H1 (cell line): ENCODE data around the gene NOL4L. TPM values are rescaled to one million over a fixed set of nuclear protein-coding genes. Genes with fewer than 3 reads are reported as not detected.

ENCODE experiments used
- CTCF ChIA-PET: fragments of 300-600 bp; sonication (Branson Sonifier 250); formaldehyde crosslinking; loops from one replicate; lab custom pipeline; 2021; ENCODE audit not compliant: partially characterized antibody; lab: Charles Lee
- POLR2A ChIA-PET: fragments of 300-600 bp; sonication (Branson Sonifier 250); formaldehyde crosslinking; loops from one replicate; lab custom pipeline; 2021; ENCODE audit warnings: inconsistent platforms; ENCODE audit not compliant: partially characterized antibody; lab: Charles Lee
- DNase-seq, 2 experiments: peaks; one replicate each; pipeline versions ENCODE4 v3.0.0 to v3.0.0-alpha.2; 2010 to 2022; ENCODE audit warnings: low spot score in 2 of 2, low read depth in 1 of 2, mixed read lengths in 1 of 2
- FAIRE-seq: peaks from 2 replicates; lab custom pipeline; 2011; peaks lifted over from hg19 to GRCh38; lab: Jason Lieb, UNC
- H2AFZ ChIP-seq: 2 replicates; pipeline ENCODE4 v1.8.1; 2012; ENCODE audit warnings: low read length, inconsistent platforms
- H2AK5ac ChIP-seq: 2 replicates; pipeline ENCODE4 v1.6.1; 2013; ENCODE audit warnings: low read depth, low read length
- H2BK120ac ChIP-seq: replicated peaks from 2 replicates; pipeline ENCODE3; 2013; ENCODE audit warnings: low read depth, low read length, inconsistent platforms
- H2BK12ac ChIP-seq: 2 replicates; pipeline ENCODE4 v1.6.1; 2013; ENCODE audit warnings: low read depth, low read length
- H2BK15ac ChIP-seq: 2 replicates; pipeline ENCODE4 v1.6.1; 2013; ENCODE audit warnings: low read length
- H2BK20ac ChIP-seq: 2 replicates; pipeline ENCODE4 v1.6.1; 2013; ENCODE audit warnings: low read length
- H2BK5ac ChIP-seq: 2 replicates; pipeline ENCODE4 v1.6.1; 2013; ENCODE audit warnings: low read depth, low read length
- H3K14ac ChIP-seq: 2 replicates; pipeline ENCODE4 v1.6.1; 2013; ENCODE audit warnings: inconsistent platforms; ENCODE audit not compliant: insufficient read length
- H3K18ac ChIP-seq: 2 replicates; pipeline ENCODE4 v1.6.1; 2013; ENCODE audit warnings: low read length; ENCODE audit errors: extremely low read depth
- H3K23ac ChIP-seq: 2 replicates; pipeline ENCODE4 v1.6.1; 2013; ENCODE audit warnings: inconsistent platforms; ENCODE audit not compliant: insufficient read length
- H3K23me2 ChIP-seq: 2 replicates; pipeline ENCODE4 v1.6.1; 2013; ENCODE audit warnings: low read depth, low read length
- H3K27ac ChIP-seq: 2 replicates; pipeline ENCODE4 v1.6.1; 2011; ENCODE audit warnings: low read depth, low read length, inconsistent platforms
- H3K27me3 ChIP-seq, 4 experiments: replicated peaks in 1 of 4; 1 replicate in 1 of 4; 2 replicates in 3 of 4; pipeline versions ENCODE4 v1.6.1 to v1.8.1; 2011 to 2013; ENCODE audit warnings: low read length in 3 of 4, mild to moderate bottlenecking in 3 of 4, inconsistent platforms in 2 of 4, mixed read lengths in 2 of 4, moderate library complexity in 1 of 4; ENCODE audit not compliant: control insufficient read depth in 3 of 4, insufficient read depth in 3 of 4; ENCODE audit errors: extremely low read depth in 1 of 4
- H3K36me3 ChIP-seq, 4 experiments: 2 replicates each; pipeline versions ENCODE4 v1.6.1 to v1.8.1; 2011 to 2013; ENCODE audit warnings: mild to moderate bottlenecking in 4 of 4, low read length in 3 of 4, moderate library complexity in 2 of 4, control low read depth in 1 of 4, inconsistent platforms in 1 of 4; ENCODE audit not compliant: insufficient read depth in 4 of 4, control insufficient read depth in 2 of 4
- H3K4ac ChIP-seq: replicated peaks from 2 replicates; pipeline ENCODE3; 2013; ENCODE audit warnings: low read length, low read depth, mixed read lengths, inconsistent platforms; ENCODE audit not compliant: insufficient read length
- H3K4me1 ChIP-seq, 4 experiments: replicated peaks in 1 of 4; 1 replicate in 1 of 4; 2 replicates in 3 of 4; pipeline versions ENCODE4 v1.6.1 to v1.8.1; 2011 to 2013; ENCODE audit warnings: low read length in 3 of 4, inconsistent platforms in 2 of 4, mixed read lengths in 1 of 4; ENCODE audit not compliant: insufficient read depth in 4 of 4, control insufficient read depth in 3 of 4
- H3K4me2 ChIP-seq, 2 experiments: 2 replicates each; pipeline versions ENCODE4 v1.6.1 to v1.8.1; 2011 to 2013; ENCODE audit warnings: low read depth in 2 of 2, low read length in 2 of 2, control low read depth in 1 of 2, inconsistent platforms in 1 of 2, mild to moderate bottlenecking in 1 of 2; ENCODE audit not compliant: insufficient read depth in 1 of 2
- H3K4me3 ChIP-seq, 4 experiments: fragments of 200-600, 300-600 bp in 1 of 4; sonication (generic), shearing (Covaris generic), sonication (Bioruptor Twin) in 1 of 4; 2 replicates each; pipeline versions ENCODE4 v1.5.1 to v1.8.1; 2011 to 2016; ENCODE audit warnings: low read length in 4 of 4, low read depth in 3 of 4, control low read depth in 2 of 4, inconsistent platforms in 2 of 4, mild to moderate bottlenecking in 2 of 4, mixed read lengths in 1 of 4, moderate library complexity in 1 of 4; ENCODE audit not compliant: insufficient read depth in 2 of 4; ENCODE audit errors: extremely low read depth in 1 of 4
- H3K56ac ChIP-seq: replicated peaks from 2 replicates; pipeline ENCODE3; 2013; ENCODE audit warnings: low read depth, mild to moderate bottlenecking, mixed read lengths, low read length, inconsistent platforms; ENCODE audit not compliant: insufficient read length
- H3K79me1 ChIP-seq: 2 replicates; pipeline ENCODE4 v1.6.1; 2013; ENCODE audit warnings: low read depth, low read length, control low read depth
- H3K79me2 ChIP-seq, 2 experiments: 2 replicates each; pipeline versions ENCODE4 v1.6.1 to v1.8.1; 2012 to 2013; ENCODE audit warnings: low read length in 2 of 2, mild to moderate bottlenecking in 2 of 2, inconsistent platforms in 1 of 2; ENCODE audit not compliant: insufficient read depth in 2 of 2, control insufficient read depth in 1 of 2
- H3K9ac ChIP-seq, 4 experiments: replicated peaks in 1 of 4; 1 replicate in 1 of 4; 2 replicates in 3 of 4; pipeline versions ENCODE4 v1.6.1 to v1.8.1; 2011 to 2013; ENCODE audit warnings: low read depth in 3 of 4, low read length in 3 of 4, control low read depth in 2 of 4, mild to moderate bottlenecking in 2 of 4, moderate library complexity in 2 of 4, inconsistent platforms in 1 of 4; ENCODE audit errors: extremely low read depth in 1 of 4
- H3K9me3 ChIP-seq, 2 experiments: 2 replicates each; pipeline versions ENCODE4 v1.6.1 to v1.8.1; 2012 to 2013; ENCODE audit warnings: mild to moderate bottlenecking in 2 of 2, moderate library complexity in 2 of 2, control low read depth in 1 of 2, inconsistent platforms in 1 of 2, low read depth in 1 of 2, low read length in 1 of 2, mixed read lengths in 1 of 2; ENCODE audit not compliant: insufficient read depth in 2 of 2
- H4K20me1 ChIP-seq, 2 experiments: replicated peaks in 1 of 2; 2 replicates each; pipeline versions ENCODE3 to v1.8.1; 2011 to 2013; ENCODE audit warnings: inconsistent platforms in 2 of 2, low read length in 2 of 2, mild to moderate bottlenecking in 1 of 2; ENCODE audit not compliant: insufficient read depth in 2 of 2, control insufficient read depth in 1 of 2
- H4K5ac ChIP-seq: 2 replicates; pipeline ENCODE4 v1.6.1; 2013; ENCODE audit warnings: low read length, low read depth, mixed read lengths, inconsistent platforms; ENCODE audit not compliant: insufficient read length
- H4K8ac ChIP-seq: 2 replicates; pipeline ENCODE4 v1.8.0; 2013; ENCODE audit warnings: mild to moderate bottlenecking, moderate library complexity, low read length, inconsistent platforms; ENCODE audit not compliant: insufficient read depth; ENCODE audit errors: extremely low read depth
- H4K91ac ChIP-seq: replicated peaks from 2 replicates; pipeline ENCODE3; 2013; ENCODE audit warnings: low read length, mixed read lengths, inconsistent platforms; ENCODE audit not compliant: insufficient read length
- ATF3 ChIP-seq: IDR thresholded peaks from 2 replicates; pipeline ENCODE4 v1.6.1; 2011; ENCODE audit warnings: low read depth, mild to moderate bottlenecking, low read length; ENCODE audit not compliant: insufficient read depth
- BACH1 ChIP-seq: IDR thresholded peaks from 2 replicates; pipeline ENCODE4 v1.6.1; 2012; ENCODE audit warnings: low read length, improper control_type of control experiment
- CBX8 ChIP-seq: fragments of 300-800, 300-1000 bp; sonication (generic); IDR thresholded peaks from 2 replicates; pipeline ENCODE4 v1.7.1; 2016; ENCODE audit warnings: low read depth, low read length, borderline replicate concordance
- CEBPB ChIP-seq: IDR thresholded peaks from 2 replicates; pipeline ENCODE4 v1.6.1; 2012; ENCODE audit warnings: low read depth, low read length
- CHD2 ChIP-seq: IDR thresholded peaks from 2 replicates; pipeline ENCODE4 v1.6.1; 2012; ENCODE audit warnings: low read length, improper control_type of control experiment
- JUN ChIP-seq: IDR thresholded peaks from 2 replicates; pipeline ENCODE4 v1.6.1; 2011; ENCODE audit warnings: low read depth, mild to moderate bottlenecking, improper control_type of control experiment, low read length
- KDM4A ChIP-seq: IDR thresholded peaks from one replicate; pipeline ENCODE4 v1.7.1; 2012; ENCODE audit warnings: low read depth, mild to moderate bottlenecking, moderate library complexity, low read length, inconsistent platforms; ENCODE audit not compliant: severe bottlenecking
- NANOG ChIP-seq: IDR thresholded peaks from 2 replicates; pipeline ENCODE4 v1.6.1; 2011; ENCODE audit warnings: low read length, low read depth, mild to moderate bottlenecking, inconsistent platforms; ENCODE audit not compliant: insufficient read depth, poor library complexity, severe bottlenecking
- NRF1 ChIP-seq: IDR thresholded peaks from 2 replicates; pipeline ENCODE4 v1.6.1; 2011; ENCODE audit warnings: mild to moderate bottlenecking, low read depth, low read length, improper control_type of control experiment
- POLR2A ChIP-seq, 2 experiments: IDR thresholded peaks; 1 replicate in 1 of 2; 2 replicates in 1 of 2; pipeline ENCODE4 v1.6.1; 2011; ENCODE audit warnings: low read depth in 2 of 2, low read length in 2 of 2, mild to moderate bottlenecking in 2 of 2; ENCODE audit errors: control extremely low read depth in 1 of 2
- POLR2AphosphoS5 ChIP-seq: IDR thresholded peaks from 2 replicates; pipeline ENCODE4 v1.6.1; 2011; ENCODE audit warnings: low read depth, low read length
- SAP30 ChIP-seq: fragments of 300-600 bp; sonication (generic); IDR thresholded peaks from 2 replicates; pipeline ENCODE4 v1.7.1; 2012; ENCODE audit warnings: low read length, moderate library complexity, mild to moderate bottlenecking, inconsistent platforms; ENCODE audit not compliant: insufficient read depth, insufficient replicate concordance
- SIRT6 ChIP-seq: IDR thresholded peaks from one replicate; pipeline ENCODE4 v1.7.1; 2012; ENCODE audit warnings: low read length, inconsistent platforms
- SP1 ChIP-seq: IDR thresholded peaks from 2 replicates; pipeline ENCODE4 v1.6.1; 2011; ENCODE audit warnings: low read depth, low read length
- SP4 ChIP-seq: IDR thresholded peaks from 2 replicates; pipeline ENCODE4 v1.6.1; 2012; ENCODE audit warnings: low read length, inconsistent platforms
- WGBS, 2 experiments: shearing (Covaris generic) in 1 of 2; methylation state at CpG; one replicate each; pipeline versions ENCODE4 v1.1.6 to v1.1.7; 2013 to 2015; ENCODE audit warnings: low lambda C conversion rate in 2 of 2, mixed read lengths in 2 of 2, inconsistent platforms in 1 of 2, low coverage in 1 of 2, missing lambda C conversion rate in 1 of 2; ENCODE audit not compliant: insufficient replicate concordance in 2 of 2, insufficient coverage in 1 of 2, insufficient read length in 1 of 2; ENCODE audit errors: extremely low coverage in 1 of 2, missing lambda C conversion rate in 1 of 2; 5-methylcytosine and 5-hydroxymethylcytosine counted together
- polyA plus RNA-seq, 7 experiments: library from polyadenylated mRNA; depleted of rRNA in 3 of 7; stranded (reverse) in 5 of 7; unstranded in 2 of 7; fragments of >200 nt in 5 of 7; fragments of 200-250 nt in 2 of 7; gene quantifications; 1 replicate in 5 of 7; 2 replicates in 1 of 7; 4 replicates in 1 of 7; pipeline versions ENCODE4 v1.2.1 to v1.2.3, GENCODE V29; 2011 to 2013; ENCODE audit warnings: missing spikeins in 2 of 7, mixed read lengths in 2 of 7
- total RNA-seq: library from RNA; stranded (reverse); fragmentation: NEBNext Ultra II Directional; extraction: Animal tissue kit (Norgen Biotek cat#: 25700); gene quantifications from 2 replicates; pipeline ENCODE4 v1.2.1, GENCODE V29; 2021

NOL4L gene
- total and polyA plus RNA-seq, 2 of the 8 experiments (the other 6 are each of a cell fraction or from before 2014, with no cell fraction given): 15.3 to 23.7 TPM

- H3K23ac ChIP-seq: no peak overlapping the region
- no peaks in the 10 kb centered on the region for H3K9me3 ChIP-seq
- peaks cover 0 to 2% of the 10 kb centered on the region in 2 experiments for H4K20me1 ChIP-seq
- no peak overlapping the region for H3K14ac ChIP-seq
- no peak overlapping the region for H3K27ac ChIP-seq
- WGBS, 2 experiments: 77% methylated on average over 2 of the region's 2 CpGs; no CpG with 5 or more reads in 1 of the 2 experiments
- H3K56ac ChIP-seq: no peak overlapping the region
- no peak overlapping the region for H2BK120ac ChIP-seq
- FAIRE-seq: no peak
- no peak overlapping the region for H2AK5ac ChIP-seq
- H3K4me3 ChIP-seq: no peak overlapping the region
- no peak overlapping the region for H3K4ac ChIP-seq
- H2AFZ ChIP-seq: no peak overlapping the region
- no peak overlapping the region for H3K4me2 ChIP-seq
- no peaks in the 10 kb centered on the region for H3K23me2 ChIP-seq
- no peaks in the 10 kb centered on the region; a peak in 1 of 7 replicates for H3K4me1 ChIP-seq
- no peak overlapping the region for H4K8ac ChIP-seq
- H3K18ac ChIP-seq: no peak overlapping the region
- no peak for DNase-seq
- H3K9ac ChIP-seq: no peak overlapping the region
- H3K27me3 ChIP-seq: no peaks in the 10 kb centered on the region
- no peaks in the 10 kb centered on the region for H3K79me1 ChIP-seq
- no peak overlapping the region for H2BK5ac ChIP-seq
- H2BK12ac ChIP-seq: no peak overlapping the region
- no peak overlapping the region for H2BK15ac ChIP-seq
- no peaks in the 10 kb centered on the region for H3K79me2 ChIP-seq
- no peak overlapping the region for H4K91ac ChIP-seq
- no peaks in the 10 kb centered on the region for H3K36me3 ChIP-seq
- POLR2A ChIA-PET: interaction anchor here (0.5 kb wide), 1 partner anchor 414 kb away, joined by 4 read pairs; no protein-coding TSS in a partner anchor
- CTCF ChIA-PET: no interaction called here
- no peak overlapping the region for H4K5ac ChIP-seq
- no peak overlapping the region for H2BK20ac ChIP-seq
- no peak for TF ChIP-seq SP1
- TF ChIP-seq SP4: no peak
- TF ChIP-seq CEBPB: no peak
- TF ChIP-seq POLR2AphosphoS5: no peak
- TF ChIP-seq NANOG: no peak
- TF ChIP-seq SIRT6: no peak
- no peak for TF ChIP-seq ATF3
- TF ChIP-seq CHD2: no peak
- TF ChIP-seq KDM4A: no peak
- TF ChIP-seq SAP30: no peak
- TF ChIP-seq BACH1: no peak
- no peak for TF ChIP-seq JUN
- TF ChIP-seq NRF1: no peak
- no peak for TF ChIP-seq CBX8
- no peak for TF ChIP-seq POLR2A (IDR thresholded peaks at IDR 0.05; ENCODE audit: control extremely low read depth in 1 of 2, low read depth in 2 of 2, low read length in 2 of 2)
These were observed 168.9 kb downstream of the NOL4L start for GRCh38 chr20:32416206-32416605.
